Kidney (tissue), 14 donors: ENCODE measurements around the gene NECAP2. TPM values are rescaled to one million over a fixed set of nuclear protein-coding genes. Genes with fewer than 3 reads are reported as not detected.
A peak's percentile ranks its signal among the peaks of the same experiment; 100 is the strongest.
"Not testable (repeated sequence)": the region's sequence is repeated elsewhere in the genome, so short reads cannot be mapped to it uniquely, and the experiment has no call there.

Experiments used
- DNase-seq, 5 donors: peaks; one replicate each; pipeline ENCODE4 v3.0.0-alpha.2; 2013 to 2020
- FAIRE-seq: peaks from 2 replicates; lab custom pipeline; 2012; peaks lifted over from hg19 to GRCh38; lab: Jason Lieb, UNC
- H3K27ac ChIP-seq, 2 donors: one replicate each; pipeline ENCODE4 v1.7.0; 2013; ENCODE audit warnings: low read depth in 2 of 2, low read length in 2 of 2, inconsistent platforms in 1 of 2
- H3K27me3 ChIP-seq: one replicate; pipeline ENCODE4 v1.7.1; 2013; ENCODE audit warnings: low read length, inconsistent platforms; ENCODE audit not compliant: control insufficient read depth, insufficient read depth
- H3K36me3 ChIP-seq, 3 donors: one replicate each; pipeline versions ENCODE4 v1.7.0 to v1.7.1; 2013; ENCODE audit warnings: low read length in 3 of 3, control low read depth in 1 of 3, inconsistent platforms in 1 of 3; ENCODE audit not compliant: insufficient read depth in 3 of 3, control insufficient read depth in 2 of 3
- H3K4me1 ChIP-seq, 3 donors: one replicate each; pipeline versions ENCODE4 v1.7.0 to v1.7.1; 2013; ENCODE audit warnings: low read length in 3 of 3, inconsistent platforms in 1 of 3, low read depth in 1 of 3; ENCODE audit not compliant: control insufficient read depth in 2 of 3, insufficient read depth in 2 of 3
- H3K4me3 ChIP-seq, 3 donors: one replicate each; pipeline versions ENCODE4 v1.7.0 to v1.8.1; 2013; ENCODE audit warnings: low read length in 3 of 3, control low read depth in 1 of 3, inconsistent platforms in 1 of 3
- H3K9ac ChIP-seq, 3 donors: one replicate each; pipeline versions ENCODE4 v1.7.0 to v1.7.1; 2013; ENCODE audit warnings: low read length in 3 of 3, control low read depth in 1 of 3, inconsistent platforms in 1 of 3
- H3K9me3 ChIP-seq, 3 donors: one replicate each; pipeline versions ENCODE4 v1.7.0 to v1.7.1; 2013; ENCODE audit warnings: low read length in 3 of 3, control low read depth in 1 of 3, inconsistent platforms in 1 of 3; ENCODE audit not compliant: control insufficient read depth in 2 of 3, insufficient read depth in 1 of 3
- CTCF ChIP-seq: IDR thresholded peaks from 3 replicates; pipeline ENCODE4 v1.5.1; 2012; ENCODE audit warnings: mild to moderate bottlenecking, moderate library complexity, borderline replicate concordance; ENCODE audit not compliant: insufficient read depth; ENCODE audit errors: extremely low read depth
- intact Hi-C: fragments of 100-400 bp; cut with DNase I; formaldehyde crosslinking; loops from one replicate; pipeline ENCODE4 v1.11.1; 2022
- polyA plus RNA-seq: library from polyadenylated mRNA; stranded (reverse); fragments of 350-450 nt; fragmentation: Illumina TruSeq; extraction: RNeasy Lipid Tissue Mini Kit (QIAGEN cat#74804); gene quantifications from one replicate; pipeline ENCODE4 v1.2.3, GENCODE V29; 2014; ENCODE audit warnings: low read depth, low replicate concordance; ENCODE audit not compliant: insufficient read depth
- total RNA-seq: library from RNA; stranded (reverse); fragmentation: NEBNext Ultra II Directional; extraction: Animal tissue kit (Norgen Biotek cat#: 25700); gene quantifications from one replicate; pipeline ENCODE4 v1.2.1, GENCODE V29; 2021
- donor health status: control.
- donor health status: control.
- donor health status: control.
- donor health status: control.
- donor health status: control.
- donor health status: DM: yes; HTN: yes; CAD: no.
- donor health status: Normal renal cell carcinoma (clear cell type).

Gene NECAP2
- total and polyA plus RNA-seq, 2 donors from 2014 or later, result 49.9 to 57.4 TPM

GRCh38 chr1:16503494-16503893 lies 63.0 kb downstream of the NECAP2 start:
- no peak overlapping the region for H3K27ac ChIP-seq
- no peaks in the 10 kb centered on the region for H3K4me1 ChIP-seq
- no peak for TF ChIP-seq CTCF
- intact Hi-C loops, result no loop called here
- no peak for FAIRE-seq
- no peak overlapping the region for H3K9ac ChIP-seq
- H3K36me3 ChIP-seq, result no peaks in the 10 kb centered on the region
- H3K27me3 ChIP-seq, result no peaks in the 10 kb centered on the region
- no peak overlapping the region for H3K4me3 ChIP-seq
- H3K9me3 ChIP-seq, result no peaks in the 10 kb centered on the region
- DNase-seq, result no peak

GRCh38 chr1:16505870-16506269 lies 65.3 kb downstream of the NECAP2 start:
- H3K27me3 ChIP-seq, DNase-seq, FAIRE-seq, H3K4me3 ChIP-seq, H3K27ac ChIP-seq, H3K9me3 ChIP-seq, H3K36me3 ChIP-seq, intact Hi-C loops, H3K4me1 ChIP-seq, H3K9ac ChIP-seq: not testable (repeated sequence)

DNA sequence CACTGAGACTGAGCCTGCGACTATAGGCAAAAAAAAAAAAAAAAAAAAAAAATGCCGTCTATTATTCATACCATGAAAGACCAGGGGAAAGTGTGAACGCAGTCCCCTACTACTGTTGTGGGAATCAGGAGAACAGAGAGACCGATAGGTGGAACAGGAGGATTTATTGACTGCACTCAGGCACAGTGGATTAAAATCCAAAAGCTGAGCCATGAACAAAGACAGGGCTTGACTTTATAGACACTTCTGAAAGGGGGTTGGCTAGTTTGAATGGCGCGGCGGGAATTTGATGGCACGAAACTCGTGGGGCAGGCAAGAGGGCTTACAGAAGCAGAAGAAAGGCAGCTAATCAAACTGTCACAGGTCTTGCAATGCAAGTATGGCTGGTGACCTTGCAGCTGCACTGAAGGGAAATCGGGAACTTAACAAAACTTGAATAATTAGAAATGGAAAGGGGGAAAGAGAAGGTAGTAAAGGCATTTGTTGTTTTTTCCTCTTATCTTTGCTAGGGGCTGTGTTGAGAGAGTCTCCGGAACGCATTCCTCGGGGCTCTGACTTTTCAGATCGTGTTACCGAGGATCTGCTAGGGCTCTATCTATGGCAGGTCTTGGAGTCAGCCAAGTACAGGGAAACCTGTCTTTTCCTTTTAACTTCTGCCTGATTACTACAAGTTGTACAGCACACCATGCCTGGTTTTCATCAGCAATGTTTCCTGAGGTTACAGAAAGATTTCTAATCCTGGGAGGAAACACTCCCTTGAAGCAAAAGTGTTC lies 66.0 kb downstream of the NECAP2 start:
- H3K27ac ChIP-seq, H3K9ac ChIP-seq, H3K4me3 ChIP-seq, FAIRE-seq, H3K27me3 ChIP-seq, H3K9me3 ChIP-seq, H3K36me3 ChIP-seq, H3K4me1 ChIP-seq, intact Hi-C loops: not testable (repeated sequence)
- DNase-seq, result peak in 4 of 5 donors; percentile 42 to 86 (median 63)

GRCh38 chr1:16508861-16509445 lies 68.4 kb downstream of the NECAP2 start:
- peak in 4 of 5 donors; percentile 55 to 72 (median 67) for DNase-seq
- H3K4me1 ChIP-seq, FAIRE-seq: not testable (repeated sequence)

More at GRCh38 chr1:16508861-16509445, 68.4 kb downstream of the NECAP2 start:
- H3K27ac ChIP-seq, intact Hi-C loops, H3K27me3 ChIP-seq, H3K4me3 ChIP-seq, H3K9me3 ChIP-seq, H3K9ac ChIP-seq, H3K36me3 ChIP-seq: not testable (repeated sequence)

Other genes starting within 250 kb of the NECAP2 start
- gene ARHGEF19, start 228.1 kb upstream of the NECAP2 start, total RNA-seq, result 8.2 TPM
- gene ARHGEF19, start 228.1 kb upstream of the NECAP2 start, polyA plus RNA-seq, result 3.5 TPM
- gene CPLANE2, start 203.5 kb upstream of the NECAP2 start, total RNA-seq, result 9.4 TPM
- gene CPLANE2, start 203.5 kb upstream of the NECAP2 start, polyA plus RNA-seq, result 7.9 TPM
- 22.1 TPM for gene FBXO42, start 88.2 kb upstream of the NECAP2 start, total RNA-seq
- 14.1 TPM for gene FBXO42, start 88.2 kb upstream of the NECAP2 start, polyA plus RNA-seq
- gene SZRD1, start 73.5 kb upstream of the NECAP2 start, total RNA-seq, result 127 TPM
- 77.3 TPM for gene SZRD1, start 73.5 kb upstream of the NECAP2 start, polyA plus RNA-seq
- not detected for gene SPATA21, start 3.3 kb upstream of the NECAP2 start, total RNA-seq
- not detected for gene SPATA21, start 3.3 kb upstream of the NECAP2 start, polyA plus RNA-seq
- gene RNU1-1, start 73.6 kb downstream of the NECAP2 start, total RNA-seq, result 8,605 TPM
- 26.8 TPM for gene RNU1-1, start 73.6 kb downstream of the NECAP2 start, polyA plus RNA-seq
- 56.3 TPM for gene NBPF1, start 172.8 kb downstream of the NECAP2 start, total RNA-seq
- 8.0 TPM for gene NBPF1, start 172.8 kb downstream of the NECAP2 start, polyA plus RNA-seq
- 8,605 TPM for gene RNU1-3, start 226.2 kb downstream of the NECAP2 start, total RNA-seq
- gene RNU1-3, start 226.2 kb downstream of the NECAP2 start, polyA plus RNA-seq, result 26.8 TPM